Measurements from ENCODE around the gene ABHD17A. TPM values are rescaled to one million over a fixed set of nuclear protein-coding genes. Genes with fewer than 3 reads are reported as not detected.

ABHD17A gene
- total RNA-seq, 1 experiment from 2014 or later = 60.7 TPM

- TF ChIP-seq USF2 (CRISPR knock-in tag; IDR thresholded peaks at IDR 0.05) (peak; percentile 97), ERG (CRISPR knock-in tag; IDR thresholded peaks at IDR 0.05) (no peak), NFE2L1 (CRISPR knock-in tag; IDR thresholded peaks at IDR 0.05) (peak; percentile 90; the same call in 1 of the 2 replicates), E2F5 (CRISPR knock-in tag; IDR thresholded peaks at IDR 0.05) (peak; percentile 91; the same call in 1 of the 2 replicates), MLX (CRISPR knock-in tag; IDR thresholded peaks at IDR 0.05) (no peak), ZNF423 (CRISPR knock-in tag; IDR thresholded peaks at IDR 0.05) (no peak), ATF2 (CRISPR knock-in tag; IDR thresholded peaks at IDR 0.05; ENCODE audit: borderline replicate concordance, low read depth) (no peak), OVOL2 (CRISPR knock-in tag; IDR thresholded peaks at IDR 0.05; ENCODE audit: borderline replicate concordance) (no peak), SOX15 (CRISPR knock-in tag; IDR thresholded peaks at IDR 0.05) (no peak), RELA (CRISPR knock-in tag; IDR thresholded peaks at IDR 0.05; ENCODE audit: borderline replicate concordance) (no peak), FOXK1 (CRISPR knock-in tag; IDR thresholded peaks at IDR 0.05) (no peak; the same call in 1 of the 2 replicates), EMX1 (CRISPR knock-in tag; IDR thresholded peaks at IDR 0.05) (no peak; the same call in 1 of the 2 replicates), AFF4 (CRISPR knock-in tag; IDR thresholded peaks at IDR 0.05; ENCODE audit: borderline replicate concordance) (no peak), MYBL2 (CRISPR knock-in tag; IDR thresholded peaks at IDR 0.05) (0 out of 2 replicates have a peak, but pooled peaks have one; percentile 69)
- TF ChIP-seq, protein P1, sequence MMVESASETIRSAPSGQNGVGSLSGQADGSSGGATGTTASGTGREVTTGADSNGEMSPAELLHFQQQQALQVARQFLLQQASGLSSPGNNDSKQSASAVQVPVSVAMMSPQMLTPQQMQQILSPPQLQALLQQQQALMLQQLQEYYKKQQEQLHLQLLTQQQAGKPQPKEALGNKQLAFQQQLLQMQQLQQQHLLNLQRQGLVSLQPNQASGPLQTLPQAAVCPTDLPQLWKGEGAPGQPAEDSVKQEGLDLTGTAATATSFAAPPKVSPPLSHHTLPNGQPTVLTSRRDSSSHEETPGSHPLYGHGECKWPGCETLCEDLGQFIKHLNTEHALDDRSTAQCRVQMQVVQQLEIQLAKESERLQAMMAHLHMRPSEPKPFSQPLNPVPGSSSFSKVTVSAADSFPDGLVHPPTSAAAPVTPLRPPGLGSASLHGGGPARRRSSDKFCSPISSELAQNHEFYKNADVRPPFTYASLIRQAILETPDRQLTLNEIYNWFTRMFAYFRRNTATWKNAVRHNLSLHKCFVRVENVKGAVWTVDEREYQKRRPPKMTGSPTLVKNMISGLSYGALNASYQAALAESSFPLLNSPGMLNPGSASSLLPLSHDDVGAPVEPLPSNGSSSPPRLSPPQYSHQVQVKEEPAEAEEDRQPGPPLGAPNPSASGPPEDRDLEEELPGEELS (CRISPR knock-in tag; IDR thresholded peaks at IDR 0.05) = peak; percentile 68; the same call in 1 of the 2 replicates
- TF ChIP-seq, protein P2, sequence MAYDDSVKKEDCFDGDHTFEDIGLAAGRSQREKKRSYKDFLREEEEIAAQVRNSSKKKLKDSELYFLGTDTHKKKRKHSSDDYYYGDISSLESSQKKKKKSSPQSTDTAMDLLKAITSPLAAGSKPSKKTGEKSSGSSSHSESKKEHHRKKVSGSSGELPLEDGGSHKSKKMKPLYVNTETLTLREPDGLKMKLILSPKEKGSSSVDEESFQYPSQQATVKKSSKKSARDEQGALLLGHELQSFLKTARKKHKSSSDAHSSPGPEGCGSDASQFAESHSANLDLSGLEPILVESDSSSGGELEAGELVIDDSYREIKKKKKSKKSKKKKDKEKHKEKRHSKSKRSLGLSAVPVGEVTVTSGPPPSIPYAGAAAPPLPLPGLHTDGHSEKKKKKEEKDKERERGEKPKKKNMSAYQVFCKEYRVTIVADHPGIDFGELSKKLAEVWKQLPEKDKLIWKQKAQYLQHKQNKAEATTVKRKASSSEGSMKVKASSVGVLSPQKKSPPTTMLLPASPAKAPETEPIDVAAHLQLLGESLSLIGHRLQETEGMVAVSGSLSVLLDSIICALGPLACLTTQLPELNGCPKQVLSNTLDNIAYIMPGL (CRISPR knock-in tag; IDR thresholded peaks at IDR 0.05) = 0 out of 2 replicates have a peak, but pooled peaks have one; percentile 44
- TF ChIP-seq, protein P3, sequence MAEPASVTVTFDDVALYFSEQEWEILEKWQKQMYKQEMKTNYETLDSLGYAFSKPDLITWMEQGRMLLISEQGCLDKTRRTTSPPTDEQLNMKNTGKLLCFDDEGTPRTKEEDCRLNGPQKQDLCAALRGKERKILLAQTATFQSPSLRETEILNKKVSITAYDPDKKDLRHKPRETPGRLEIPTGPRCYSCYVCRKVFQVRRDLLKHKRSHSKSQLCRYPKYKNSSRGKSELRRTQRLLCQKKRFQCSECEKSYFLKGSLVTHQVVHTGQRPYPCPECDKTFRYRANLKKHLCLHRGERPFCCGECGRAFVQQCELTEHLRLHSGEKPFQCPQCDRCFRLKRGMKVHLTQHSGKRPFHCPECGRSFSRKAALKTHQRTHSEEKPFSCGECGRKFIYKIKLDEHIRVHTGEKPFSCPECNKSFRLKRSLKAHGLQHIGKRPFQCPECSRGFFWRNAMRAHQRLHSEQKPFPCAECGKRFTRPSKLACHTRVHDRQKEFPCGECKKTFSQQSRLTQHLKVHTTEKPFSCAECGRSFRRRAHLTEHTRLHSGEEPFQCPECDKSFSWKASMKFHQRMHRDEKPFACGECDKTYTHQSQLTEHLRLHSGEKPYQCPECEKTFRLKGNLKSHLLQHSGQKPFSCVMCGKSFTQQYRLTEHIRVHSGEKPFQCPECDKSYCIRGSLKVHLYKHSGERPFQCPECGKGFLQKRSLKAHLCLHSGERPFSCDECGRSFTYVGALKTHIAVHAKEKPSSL (CRISPR knock-in tag; conservative IDR thresholded peaks at IDR 0.05) = no peak
- TF ChIP-seq, protein P4, sequence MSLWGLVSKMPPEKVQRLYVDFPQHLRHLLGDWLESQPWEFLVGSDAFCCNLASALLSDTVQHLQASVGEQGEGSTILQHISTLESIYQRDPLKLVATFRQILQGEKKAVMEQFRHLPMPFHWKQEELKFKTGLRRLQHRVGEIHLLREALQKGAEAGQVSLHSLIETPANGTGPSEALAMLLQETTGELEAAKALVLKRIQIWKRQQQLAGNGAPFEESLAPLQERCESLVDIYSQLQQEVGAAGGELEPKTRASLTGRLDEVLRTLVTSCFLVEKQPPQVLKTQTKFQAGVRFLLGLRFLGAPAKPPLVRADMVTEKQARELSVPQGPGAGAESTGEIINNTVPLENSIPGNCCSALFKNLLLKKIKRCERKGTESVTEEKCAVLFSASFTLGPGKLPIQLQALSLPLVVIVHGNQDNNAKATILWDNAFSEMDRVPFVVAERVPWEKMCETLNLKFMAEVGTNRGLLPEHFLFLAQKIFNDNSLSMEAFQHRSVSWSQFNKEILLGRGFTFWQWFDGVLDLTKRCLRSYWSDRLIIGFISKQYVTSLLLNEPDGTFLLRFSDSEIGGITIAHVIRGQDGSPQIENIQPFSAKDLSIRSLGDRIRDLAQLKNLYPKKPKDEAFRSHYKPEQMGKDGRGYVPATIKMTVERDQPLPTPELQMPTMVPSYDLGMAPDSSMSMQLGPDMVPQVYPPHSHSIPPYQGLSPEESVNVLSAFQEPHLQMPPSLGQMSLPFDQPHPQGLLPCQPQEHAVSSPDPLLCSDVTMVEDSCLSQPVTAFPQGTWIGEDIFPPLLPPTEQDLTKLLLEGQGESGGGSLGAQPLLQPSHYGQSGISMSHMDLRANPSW (CRISPR knock-in tag; conservative IDR thresholded peaks at IDR 0.05; ENCODE audit: low read depth) = no peak
These were observed 20.0 kb upstream of the ABHD17A start, which contains the start of the genes ADAT3 and SCAMP4 (continued) for GRCh38 chr19:1905110-1905862.
